GM18519 (cell line): ENCODE results near the gene CNDP1.

ENCODE experiments used
- ATAC-seq: cut with Tn5 transposase; IDR thresholded peaks from one replicate; pipeline ENCODE4 v1.9.1; 2021; ENCODE audit warnings: mild to moderate bottlenecking, moderate library complexity; ENCODE audit not compliant: unreplicated experiment, low FRiP score

Gene CNDP1

GRCh38 chr18:74505776-74506175 lies 28.5 kb upstream of the CNDP1 start:
- no peak for ATAC-seq

GRCh38 chr18:74506448-74507084 lies 27.7 kb upstream of the CNDP1 start:
- ATAC-seq, result no peak

GRCh38 chr18:74507097-74507881 lies 27.0 kb upstream of the CNDP1 start:
- no peak for ATAC-seq

- ATAC-seq, result no peak
Observed at GRCh38 chr18:74507927-74508326, 26.4 kb upstream of the CNDP1 start.

GRCh38 chr18:74508366-74508765 lies 25.9 kb upstream of the CNDP1 start:
- ATAC-seq, result no peak

GRCh38 chr18:74508821-74509225 lies 25.5 kb upstream of the CNDP1 start:
- no peak for ATAC-seq

- ATAC-seq, result no peak
Observed at GRCh38 chr18:74509856-74510769, 24.2 kb upstream of the CNDP1 start.

GRCh38 chr18:74510770-74511095 lies 23.6 kb upstream of the CNDP1 start:
- ATAC-seq, result no peak

GRCh38 chr18:74511823-74512222 lies 22.5 kb upstream of the CNDP1 start:
- no peak for ATAC-seq

- no peak for ATAC-seq
Observed at GRCh38 chr18:74512321-74513053, 21.8 kb upstream of the CNDP1 start.

GRCh38 chr18:74513149-74513882 lies 21.0 kb upstream of the CNDP1 start:
- ATAC-seq, result no peak

GRCh38 chr18:74513883-74514205 lies 20.5 kb upstream of the CNDP1 start:
- ATAC-seq, result no peak

- no peak for ATAC-seq
Observed at GRCh38 chr18:74514860-74515495, 19.3 kb upstream of the CNDP1 start.

GRCh38 chr18:74515620-74516231 lies 18.6 kb upstream of the CNDP1 start:
- no peak for ATAC-seq

- ATAC-seq, result no peak
Observed at GRCh38 chr18:74516271-74517235, 17.7 kb upstream of the CNDP1 start.

GRCh38 chr18:74517236-74517630 lies 17.1 kb upstream of the CNDP1 start:
- ATAC-seq, result no peak

GRCh38 chr18:74518456-74519295 lies 15.6 kb upstream of the CNDP1 start:
- no peak for ATAC-seq
